BE2C (cell line): Measurements from ENCODE around the gene DOK7.

Source experiments
- DNase-seq: peaks from one replicate; pipeline ENCODE4 v3.0.0-alpha.2; 2020
- H3K27me3 ChIP-seq: fragments of 250-450 bp; sonication (Bioruptor Pico); 2 replicates; pipeline ENCODE4 v1.5.1; 2020; ENCODE audit warnings: mild to moderate bottlenecking
- H3K36me3 ChIP-seq: fragments of 250-450 bp; sonication (Bioruptor Pico); 2 replicates; pipeline ENCODE4 v1.5.1; 2020; ENCODE audit warnings: mild to moderate bottlenecking
- H3K4me1 ChIP-seq: fragments of 250-450 bp; sonication (Bioruptor Pico); 2 replicates; pipeline ENCODE4 v1.5.1; 2020
- H3K4me3 ChIP-seq: 2 replicates; pipeline ENCODE4 v1.5.1; 2011; ENCODE audit warnings: low read depth, low read length
- H3K9me3 ChIP-seq: fragments of 250-450 bp; sonication (Bioruptor Pico); 2 replicates; pipeline ENCODE4 v1.5.1; 2020
- CTCF ChIP-seq: IDR thresholded peaks from 2 replicates; pipeline ENCODE4 v1.5.1; 2012; ENCODE audit warnings: mild to moderate bottlenecking, low read depth, low read length

Gene DOK7

GRCh38 chr4:3522651-3523050 is 59.5 kb downstream of the DOK7 start:
- Histone ChIP-seq H3K36me3 (peaks cover 66% of the 10 kb centered on the region), H3K4me3 (no peak overlapping the region), H3K4me1 (peaks cover 2% of the 10 kb centered on the region; the same call in 1 of the 2 replicates), H3K27me3 (no peaks in the 10 kb centered on the region), H3K9me3 (no peaks in the 10 kb centered on the region)
- no peak for TF ChIP-seq CTCF
- DNase-seq = no peak

GRCh38 chr4:3523146-3523627 is 60.1 kb downstream of the DOK7 start:
- H3K4me1 ChIP-seq = peaks cover 2% of the 10 kb centered on the region; the same call in 1 of the 2 replicates
- no peak overlapping the region for H3K4me3 ChIP-seq
- DNase-seq = no peak
- H3K9me3 ChIP-seq = no peaks in the 10 kb centered on the region
- H3K36me3 ChIP-seq = peaks cover 60% of the 10 kb centered on the region
- TF ChIP-seq CTCF = no peak
- H3K27me3 ChIP-seq = no peaks in the 10 kb centered on the region

- peaks cover 2% of the 10 kb centered on the region; the same call in 1 of the 2 replicates for H3K4me1 ChIP-seq
- peaks cover 62% of the 10 kb centered on the region for H3K36me3 ChIP-seq
- no peak for TF ChIP-seq CTCF
- no peaks in the 10 kb centered on the region for H3K9me3 ChIP-seq
- no peak overlapping the region for H3K4me3 ChIP-seq
- no peaks in the 10 kb centered on the region for H3K27me3 ChIP-seq
- DNase-seq = no peak
Measured at GRCh38 chr4:3523628-3524221, 60.6 kb downstream of the DOK7 start.

GRCh38 chr4:3524349-3524748 is 61.2 kb downstream of the DOK7 start:
- DNase-seq = no peak
- no peaks in the 10 kb centered on the region for H3K27me3 ChIP-seq
- H3K9me3 ChIP-seq = no peaks in the 10 kb centered on the region
- H3K36me3 ChIP-seq = peaks cover 63% of the 10 kb centered on the region
- no peak overlapping the region for H3K4me3 ChIP-seq
- H3K4me1 ChIP-seq = peaks cover 2% of the 10 kb centered on the region; the same call in 1 of the 2 replicates
- no peak for TF ChIP-seq CTCF

GRCh38 chr4:3524920-3525319 is 61.8 kb downstream of the DOK7 start:
- no peak for TF ChIP-seq CTCF
- no peak for DNase-seq
- Histone ChIP-seq H3K27me3 (no peaks in the 10 kb centered on the region), H3K9me3 (no peaks in the 10 kb centered on the region), H3K4me1 (peaks cover 2% of the 10 kb centered on the region; the same call in 1 of the 2 replicates), H3K4me3 (no peak overlapping the region), H3K36me3 (peaks cover 58% of the 10 kb centered on the region)
